VCaP (cell line): Measurements from ENCODE around the gene EPB41L5.
"Not testable (repeated sequence)": the region's sequence is repeated elsewhere in the genome, so short reads cannot be mapped to it uniquely, and the experiment has no call there.

Experiments
- H3K27ac ChIP-seq: fragments of 450-650 bp; 2 replicates; pipeline ENCODE4 v1.5.1; 2017
- CTCF ChIP-seq: fragments of 450-650 bp; conservative IDR thresholded peaks from 2 replicates; pipeline ENCODE4 v1.5.1; 2017; ENCODE audit warnings: mild to moderate bottlenecking, moderate library complexity

EPB41L5 gene

GRCh38 chr2:120134263-120134662 is 121.4 kb downstream of the EPB41L5 start:
- H3K27ac ChIP-seq, result no peak overlapping the region
- no peak for TF ChIP-seq CTCF

GRCh38 chr2:120135013-120135412 is 122.1 kb downstream of the EPB41L5 start:
- not testable (repeated sequence) for H3K27ac ChIP-seq

GRCh38 chr2:120140866-120141265 is 128.0 kb downstream of the EPB41L5 start:
- H3K27ac ChIP-seq, result no peak overlapping the region
- no peak for TF ChIP-seq CTCF

- H3K27ac ChIP-seq, result no peak overlapping the region
- TF ChIP-seq CTCF, result no peak
Observed at GRCh38 chr2:120141300-120142069, 128.6 kb downstream of the EPB41L5 start.

GRCh38 chr2:120142528-120143219 is 129.8 kb downstream of the EPB41L5 start:
- H3K27ac ChIP-seq, result no peak overlapping the region

GRCh38 chr2:120148229-120148628 is 135.4 kb downstream of the EPB41L5 start:
- no peak overlapping the region for H3K27ac ChIP-seq
- no peak for TF ChIP-seq CTCF

More at GRCh38 chr2:120142528-120143219, 129.8 kb downstream of the EPB41L5 start:
- TF ChIP-seq CTCF, result no peak

- no peak overlapping the region for H3K27ac ChIP-seq
- TF ChIP-seq CTCF, result no peak
Observed at GRCh38 chr2:120148669-120149068, 135.8 kb downstream of the EPB41L5 start.

GRCh38 chr2:120149406-120149805 is 136.5 kb downstream of the EPB41L5 start:
- no peak for TF ChIP-seq CTCF
- no peak overlapping the region for H3K27ac ChIP-seq
